HepG2 (cell line): Measurements from ENCODE around the gene KRTAP5-11. TPM values are rescaled to one million over a fixed set of nuclear protein-coding genes. Genes with fewer than 3 reads are reported as not detected.
A peak's percentile ranks its signal among the peaks of the same experiment; 100 is the strongest.
"Not testable (repeated sequence)": the region's sequence is repeated elsewhere in the genome, so short reads cannot be mapped to it uniquely, and the experiment has no call there.

Experiments used
- ATAC-seq: fragments of 200-7000 bp; cut with Tn5 transposase; 3 replicates; pipeline ENCODE4 v1.9.1; 2020; ENCODE audit warnings: mild to moderate bottlenecking, moderate library complexity
- BruUV-seq: library from RNA; stranded (reverse); fragments of 400-500 nt; replicated peaks from 2 replicates; lab custom pipeline; 2021; lab: Mats Ljungman, UMichigan
- CTCF ChIA-PET: fragments of 300-600 bp; formaldehyde crosslinking; extraction: SDS; loops from one replicate; lab custom pipeline; 2021; ENCODE audit warnings: low total read pairs, inconsistent platforms, low intra/inter-chr PET ratio; lab: Yijun Ruan, JAX
- POLR2A ChIA-PET: fragments of 350-600 bp; sonication (Branson Sonifier 250); formaldehyde crosslinking; loops from one replicate; lab custom pipeline; 2020; ENCODE audit warnings: antibody characterized with exemption, inconsistent platforms; lab: Yijun Ruan, JAX
- DNase-seq: peaks from one replicate; pipeline ENCODE4 v3.0.0-alpha.2; 2015; ENCODE audit warnings: low spot score
- FAIRE-seq: peaks from 3 replicates; lab custom pipeline; 2011; peaks lifted over from hg19 to GRCh38; lab: Jason Lieb, UNC
- H2AFZ ChIP-seq: one replicate; pipeline ENCODE4 v1.6.1; 2011; ENCODE audit warnings: low read length, inconsistent platforms
- H3K27ac ChIP-seq: fragments of 300-600 bp; 3 replicates; pipeline ENCODE4 v1.8.0; 2011; ENCODE audit warnings: mixed run types, mild to moderate bottlenecking, mixed read lengths, low read length, inconsistent platforms; ENCODE audit not compliant: insufficient read depth; ENCODE audit errors: extremely low read length
- H3K27me3 ChIP-seq, 2 experiments: fragments of 200-600 bp in 1 of 2; 2 replicates in 1 of 2; 3 replicates in 1 of 2; pipeline versions ENCODE4 v1.6.0 to v1.8.0; 2011; ENCODE audit warnings: low read length in 2 of 2, mild to moderate bottlenecking in 2 of 2, moderate library complexity in 2 of 2, inconsistent platforms in 1 of 2; ENCODE audit not compliant: insufficient read depth in 2 of 2, control insufficient read depth in 1 of 2
- H3K36me3 ChIP-seq, 2 experiments: fragments of 200-600 bp in 1 of 2; replicated peaks in 1 of 2; 2 replicates in 1 of 2; 3 replicates in 1 of 2; pipeline versions ENCODE4 v1.5.1 to v1.8.0; 2011; ENCODE audit warnings: low read length in 2 of 2, inconsistent platforms in 1 of 2; ENCODE audit not compliant: insufficient read depth in 2 of 2, control insufficient read depth in 1 of 2
- H3K4me1 ChIP-seq: 2 replicates; pipeline ENCODE4 v1.5.1; 2012; ENCODE audit warnings: low read length, inconsistent platforms; ENCODE audit not compliant: insufficient read depth
- H3K4me2 ChIP-seq: 2 replicates; pipeline ENCODE4 v1.6.0; 2011; ENCODE audit warnings: low read depth, low read length, inconsistent platforms
- H3K4me3 ChIP-seq, 3 experiments: fragments of 200-600 bp in 1 of 3; sonication (generic), shearing (Covaris generic) in 1 of 3; replicated peaks in 1 of 3; 2 replicates each; pipeline ENCODE4 v1.5.1; 2011 to 2016; ENCODE audit warnings: low read length in 3 of 3, inconsistent platforms in 2 of 3, low read depth in 2 of 3, mild to moderate bottlenecking in 2 of 3, control low read depth in 1 of 3, mixed read lengths in 1 of 3; ENCODE audit not compliant: insufficient read depth in 1 of 3
- H3K79me2 ChIP-seq: one replicate; pipeline ENCODE4 v1.6.1; 2011; ENCODE audit warnings: low read length, inconsistent platforms; ENCODE audit not compliant: insufficient read depth
- H3K9ac ChIP-seq: 2 replicates; pipeline ENCODE4 v1.6.0; 2011; ENCODE audit warnings: mild to moderate bottlenecking, low read depth, low read length, inconsistent platforms; ENCODE audit not compliant: insufficient read depth
- H3K9me3 ChIP-seq: 2 replicates; pipeline ENCODE4 v1.5.1; 2012; ENCODE audit warnings: mild to moderate bottlenecking, low read length
- H4K20me1 ChIP-seq: 2 replicates; pipeline ENCODE4 v1.6.0; 2011; ENCODE audit warnings: inconsistent platforms, mild to moderate bottlenecking, low read length, moderate library complexity; ENCODE audit not compliant: insufficient read depth
- ASH2L ChIP-seq: fragments of 300-600, 200-600 bp; sonication (generic); IDR thresholded peaks from 2 replicates; pipeline ENCODE4 v1.7.0; 2017; ENCODE audit warnings: low read depth, mild to moderate bottlenecking, moderate library complexity, mixed read lengths, low read length; ENCODE audit not compliant: insufficient read length
- HNF4A ChIP-seq: sonication (generic); formaldehyde crosslinking; IDR thresholded peaks from 2 replicates; pipeline ENCODE4 v1.4.0; 2020; ENCODE audit warnings: missing genetic modification reagents
- HNF4G ChIP-seq, 2 experiments: sonication (generic) in 1 of 2; formaldehyde crosslinking in 1 of 2; IDR thresholded peaks; 2 replicates each; pipeline versions ENCODE4 v1.4.0 to v1.6.1; 2011 to 2020; ENCODE audit warnings: borderline replicate concordance in 2 of 2, low read depth in 2 of 2, mild to moderate bottlenecking in 2 of 2, low read length in 1 of 2, missing genetic modification reagents in 1 of 2, moderate library complexity in 1 of 2
- NCOR1 ChIP-seq: fragments of 200-600 bp; sonication (generic); IDR thresholded peaks from 2 replicates; pipeline ENCODE4 v1.7.0; 2017; ENCODE audit warnings: antibody characterized with exemption, low read length, borderline replicate concordance
- PAXIP1 ChIP-seq: sonication (generic); formaldehyde crosslinking; conservative IDR thresholded peaks from 2 replicates; pipeline ENCODE4 v1.4.0; 2020; ENCODE audit warnings: mild to moderate bottlenecking, missing genetic modification reagents, moderate library complexity
- SOX6 ChIP-seq, 2 experiments: fragments of 450-650 bp in 1 of 2; sonication (generic) in 1 of 2; formaldehyde crosslinking in 1 of 2; IDR thresholded peaks; 2 replicates each; pipeline versions ENCODE4 v1.4.0 to v1.6.1; 2017 to 2020; ENCODE audit warnings: antibody characterized with exemption in 1 of 2, mild to moderate bottlenecking in 1 of 2, missing genetic modification reagents in 1 of 2
- TEAD3 ChIP-seq: optimal IDR thresholded peaks from 2 replicates; pipeline ENCODE3; 2016; ENCODE audit warnings: borderline replicate concordance
- YY1 ChIP-seq: IDR thresholded peaks from 2 replicates; pipeline ENCODE4 v1.6.1; 2011; ENCODE audit warnings: low read length, low read depth, moderate library complexity, mild to moderate bottlenecking; ENCODE audit not compliant: insufficient read depth, insufficient replicate concordance
- ZNF644 ChIP-seq: IDR thresholded peaks from 2 replicates; pipeline ENCODE4 v1.6.1; 2016; ENCODE audit warnings: low read depth
- WGBS: methylation state at CpG from one replicate; pipeline ENCODE4 v1.1.6; 2017; ENCODE audit warnings: low lambda C conversion rate; 5-methylcytosine and 5-hydroxymethylcytosine counted together
- in situ Hi-C: cut with HindIII; loops from 2 replicates; pipeline ENCODE4 v1.10.0; 2017; ENCODE audit warnings: low pct_unique_long_range_greater_than_20kb; ENCODE audit not compliant: extremely low pct_ligation_motif_present
- intact Hi-C: fragments of 100-400 bp; cut with micrococcal nuclease; formaldehyde crosslinking; loops from one replicate; pipeline ENCODE4 v1.10.0; 2022; ENCODE audit not compliant: unreplicated experiment
- polyA plus RNA-seq, 8 experiments: library from polyadenylated mRNA; depleted of rRNA in 3 of 8; stranded (reverse) in 7 of 8; unstranded in 1 of 8; fragments of >200 nt; fragmentation: Illumina TruSeq in 4 of 8; extraction: Trizol in 4 of 8; gene quantifications; 2 replicates each; pipeline versions ENCODE4 v1.2.1 to v1.2.3, GENCODE V29; 2011 to 2016; ENCODE audit warnings: low read depth in 4 of 8, missing spikeins in 1 of 8, mixed read lengths in 1 of 8; ENCODE audit not compliant: insufficient read depth in 1 of 8
- total RNA-seq, 5 experiments: library from RNA; depleted of rRNA; stranded (reverse); fragments of >200 nt; fragmentation: Illumina TruSeq; extraction: Trizol; gene quantifications; 2 replicates each; pipeline ENCODE4 v1.2.3, GENCODE V29; 2016; ENCODE audit warnings: low read depth in 1 of 5

Gene KRTAP5-11
- total and polyA plus RNA-seq, 2 of the 13 experiments (the other 11 are each of a cell fraction or from before 2014, with no cell fraction given) = not detected

GRCh38 chr11:71588314-71588713 is 5.6 kb upstream of the KRTAP5-11 start:
- H4K20me1 ChIP-seq; ATAC-seq; FAIRE-seq; CTCF ChIA-PET; in situ Hi-C loops; H2AFZ ChIP-seq; H3K27me3 ChIP-seq; H3K9ac ChIP-seq; BruUV-seq; H3K36me3 ChIP-seq; H3K9me3 ChIP-seq; intact Hi-C loops; H3K79me2 ChIP-seq; TF ChIP-seq SOX6 (IDR thresholded peaks at IDR 0.05); HNF4G (CRISPR knock-in tag; IDR thresholded peaks at IDR 0.05; ENCODE audit: borderline replicate concordance, low read depth): not testable (repeated sequence)
- POLR2A ChIA-PET = interaction anchor here (1.0 to 1.4 kb wide), 2 partner anchors 8 to 135 kb away, joined by 4 to 5 read pairs; partner anchors contain the start of gene NADSYN1
- peak overlapping the region in 1 of 3 experiments; percentile 16; a peak in 2 of 6 replicates for H3K4me3 ChIP-seq
- TF ChIP-seq ASH2L (peak; percentile 34), SOX6 (CRISPR knock-in tag; IDR thresholded peaks at IDR 0.05) (peak; percentile 29; the same call in 1 of the 2 replicates), PAXIP1 (peak; percentile 51), ZNF644 (peak; percentile 39; the same call in 1 of the 2 replicates), HNF4G (IDR thresholded peaks at IDR 0.05; ENCODE audit: borderline replicate concordance, low read depth, low read length) (peak; percentile 68), HNF4A (CRISPR knock-in tag) (peak; percentile 71), TEAD3 (CRISPR knock-in tag) (peak; percentile 19), NCOR1 (peak; percentile 59), YY1 (peak; percentile 28)
- H3K4me1 ChIP-seq = peaks cover 30% of the 10 kb centered on the region
- DNase-seq = peak; percentile 80
- H3K27ac ChIP-seq = peak overlapping the region; percentile 30
- WGBS = no CpG with 5 or more reads among the region's 4 CpGs
- peak overlapping the region; percentile 66 for H3K4me2 ChIP-seq

- H3K36me3 ChIP-seq, H3K27ac ChIP-seq, H3K9ac ChIP-seq, intact Hi-C loops, H3K4me2 ChIP-seq, H4K20me1 ChIP-seq, H3K27me3 ChIP-seq, DNase-seq, CTCF ChIA-PET, H2AFZ ChIP-seq, H3K9me3 ChIP-seq, BruUV-seq, ATAC-seq, H3K79me2 ChIP-seq, in situ Hi-C loops, H3K4me3 ChIP-seq, POLR2A ChIA-PET, FAIRE-seq: not testable (repeated sequence)
- 44% methylated on average over 5 of the region's 5 CpGs for WGBS
- H3K4me1 ChIP-seq = peaks cover 34% of the 10 kb centered on the region
Measured at GRCh38 chr11:71585673-71586072, 3.0 kb upstream of the KRTAP5-11 start.
